Measurements from ENCODE around the gene TNNT2. TPM values are rescaled to one million over a fixed set of nuclear protein-coding genes. Genes with fewer than 3 reads are reported as not detected.

Gene TNNT2
- total RNA-seq, 2 donors from 2014 or later, result 2.4 to 4.2 TPM

DNA sequence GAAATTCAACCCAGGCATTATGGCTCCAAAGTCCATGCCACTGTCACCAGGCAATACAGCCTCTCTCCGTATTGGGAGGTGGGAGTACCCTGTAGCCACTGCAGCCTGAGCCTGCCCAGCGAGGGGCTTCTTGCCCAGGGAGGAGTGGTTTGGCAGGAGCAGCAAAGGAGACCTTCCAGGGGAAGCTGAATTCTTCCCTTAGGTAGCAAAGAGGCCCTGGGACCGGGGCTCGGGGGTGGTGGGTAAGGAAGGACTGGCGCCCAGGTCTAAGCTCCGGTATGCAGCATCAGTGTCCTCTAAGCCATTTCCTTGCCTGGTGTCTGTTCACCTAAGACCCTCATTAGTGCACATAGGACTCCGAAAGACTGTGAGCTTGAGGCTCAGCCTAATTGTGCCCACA is 17.0 kb downstream of the TNNT2 start:
- Histone ChIP-seq H3K4me1 (no peaks in the 10 kb centered on the region), H3K27me3 (no peaks in the 10 kb centered on the region), H3K27ac (no peak overlapping the region), H3K4me3 (no peak overlapping the region), H3K9ac (ENCODE audit: low read depth in 2 of 2, low read length in 2 of 2) (no peak overlapping the region), H3K9me3 (no peaks in the 10 kb centered on the region), H3K36me3 (no peaks in the 10 kb centered on the region)
- TF ChIP-seq CTCF (IDR thresholded peaks at IDR 0.05), result no peak
- DNase-seq, result no peak
- intact Hi-C loops (cut with DNase I), result no loop called here

- Histone ChIP-seq H3K36me3 (no peaks in the 10 kb centered on the region), H3K4me3 (no peak overlapping the region), H3K27me3 (no peaks in the 10 kb centered on the region), H3K4me1 (no peaks in the 10 kb centered on the region), H3K27ac (no peak overlapping the region), H3K9ac (ENCODE audit: low read depth in 2 of 2, low read length in 2 of 2) (no peak overlapping the region), H3K9me3 (no peaks in the 10 kb centered on the region)
- TF ChIP-seq CTCF (IDR thresholded peaks at IDR 0.05), result no peak
- intact Hi-C loops (cut with DNase I), result no loop called here
- no peak for DNase-seq
Measured at GRCh38 chr1:201359873-201360210, 17.6 kb downstream of the TNNT2 start.

- no peaks in the 10 kb centered on the region for H3K36me3 ChIP-seq
- H3K27ac ChIP-seq, result no peak overlapping the region
- intact Hi-C loops (cut with DNase I), result no loop called here
- H3K9ac ChIP-seq (ENCODE audit: low read depth in 2 of 2, low read length in 2 of 2), result no peak overlapping the region
- no peaks in the 10 kb centered on the region for H3K4me1 ChIP-seq
- TF ChIP-seq CTCF (IDR thresholded peaks at IDR 0.05), result no peak
- no peaks in the 10 kb centered on the region for H3K9me3 ChIP-seq
- no peak overlapping the region for H3K4me3 ChIP-seq
- no peaks in the 10 kb centered on the region for H3K27me3 ChIP-seq
- DNase-seq, result no peak
Measured at GRCh38 chr1:201359031-201359872, 18.2 kb downstream of the TNNT2 start.

DNA sequence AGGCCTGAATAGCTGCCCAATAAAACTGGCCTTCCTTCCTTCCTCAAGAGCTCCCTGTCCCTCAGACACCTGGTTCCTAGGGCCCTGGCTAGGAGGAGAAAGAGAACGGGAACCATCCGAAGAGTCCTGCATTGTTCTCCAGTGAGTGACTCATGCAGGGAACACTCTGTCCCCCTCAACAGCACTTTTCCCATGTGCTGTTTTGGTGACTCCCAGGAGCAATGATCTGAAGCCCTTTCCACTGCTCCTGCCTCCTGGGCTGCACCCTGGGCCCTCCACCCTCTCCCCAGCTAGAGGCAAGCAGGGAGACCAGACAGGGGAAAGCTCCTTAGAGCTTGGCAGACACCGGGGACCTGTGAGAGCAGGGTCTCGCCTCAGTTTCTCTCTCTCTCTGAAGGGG is 18.9 kb downstream of the TNNT2 start:
- intact Hi-C loops (cut with DNase I), result no loop called here
- TF ChIP-seq CTCF (IDR thresholded peaks at IDR 0.05), result no peak
- Histone ChIP-seq H3K27me3 (no peaks in the 10 kb centered on the region), H3K4me3 (no peak overlapping the region), H3K9me3 (no peaks in the 10 kb centered on the region), H3K36me3 (no peaks in the 10 kb centered on the region), H3K4me1 (no peaks in the 10 kb centered on the region), H3K27ac (no peak overlapping the region), H3K9ac (ENCODE audit: low read depth in 2 of 2, low read length in 2 of 2) (no peak overlapping the region)
- DNase-seq, result no peak

GRCh38 chr1:201357636-201358348 is 19.7 kb downstream of the TNNT2 start:
- Histone ChIP-seq H3K4me1 (no peaks in the 10 kb centered on the region), H3K9me3 (no peaks in the 10 kb centered on the region), H3K4me3 (no peak overlapping the region), H3K9ac (ENCODE audit: low read depth in 2 of 2, low read length in 2 of 2) (no peak overlapping the region), H3K27ac (no peak overlapping the region), H3K27me3 (no peaks in the 10 kb centered on the region), H3K36me3 (no peaks in the 10 kb centered on the region)
- TF ChIP-seq CTCF (IDR thresholded peaks at IDR 0.05), result no peak
- DNase-seq, result no peak
- intact Hi-C loops (cut with DNase I), result no loop called here
